K562 (cell line): Measurements from ENCODE around the gene CITED2. TPM values are rescaled to one million over a fixed set of nuclear protein-coding genes. Genes with fewer than 3 reads are reported as not detected.

Experiments
- GATA2 ChIP-seq: sonication (generic); formaldehyde crosslinking; IDR thresholded peaks from 2 replicates; pipeline ENCODE4 v1.4.0; 2020; ENCODE audit warnings: mild to moderate bottlenecking, missing genetic modification reagents
- IRF1 ChIP-seq: sonication (generic); formaldehyde crosslinking; IDR thresholded peaks from 2 replicates; pipeline ENCODE4 v1.8.0; 2022; ENCODE audit warnings: missing genetic modification reagents, mild to moderate bottlenecking, borderline replicate concordance
- L3MBTL2 ChIP-seq: fragments of 450-650 bp; IDR thresholded peaks from 2 replicates; pipeline ENCODE4 v1.6.1; 2016; ENCODE audit warnings: mild to moderate bottlenecking, moderate library complexity
- RBM17 ChIP-seq: fragments of 200-400 bp; formaldehyde crosslinking; IDR thresholded peaks from 2 replicates; pipeline ENCODE4 v1.6.1; 2017; ENCODE audit warnings: low read depth, mild to moderate bottlenecking, low read length, borderline replicate concordance
- SNRNP70 ChIP-seq: fragments of 200-400 bp; formaldehyde crosslinking; optimal IDR thresholded peaks from 2 replicates; pipeline ENCODE3; 2017; ENCODE audit warnings: low read depth, low read length
- STAT5A ChIP-seq: IDR thresholded peaks from 2 replicates; pipeline ENCODE4 v1.6.1; 2012; ENCODE audit warnings: low read length, inconsistent platforms, borderline replicate concordance
- YY1 ChIP-seq, 3 experiments: IDR thresholded peaks; 2 replicates each; pipeline ENCODE4 v1.6.1; 2011; ENCODE audit warnings: low read length in 2 of 3, mild to moderate bottlenecking in 2 of 3, moderate library complexity in 2 of 3, borderline replicate concordance in 1 of 3, control low read depth in 1 of 3, low read depth in 1 of 3; ENCODE audit not compliant: insufficient read depth in 3 of 3, insufficient replicate concordance in 2 of 3, control insufficient read depth in 1 of 3, insufficient read length in 1 of 3; ENCODE audit errors: extremely low read depth in 1 of 3
- ZBTB12 ChIP-seq: fragments of 250-450 bp; sonication (Bioruptor Pico); IDR thresholded peaks from 2 replicates; pipeline ENCODE4 v1.4.0; 2020
- ZBTB40 ChIP-seq, 2 experiments: fragments of 450-650 bp in 1 of 2; sonication (generic) in 1 of 2; formaldehyde crosslinking in 1 of 2; IDR thresholded peaks; 2 replicates each; pipeline versions ENCODE4 v1.7.1 to v1.9.0; 2016 to 2022; ENCODE audit warnings: inconsistent platforms in 1 of 2, mild to moderate bottlenecking in 1 of 2, missing genetic modification reagents in 1 of 2
- ZNF232 ChIP-seq: sonication (generic); formaldehyde crosslinking; IDR thresholded peaks from 2 replicates; pipeline ENCODE4 v1.8.0; 2022; ENCODE audit warnings: mild to moderate bottlenecking, missing genetic modification reagents
- ZNF3 ChIP-seq: fragments of 250-450 bp; sonication (Bioruptor Pico); IDR thresholded peaks from 2 replicates; pipeline ENCODE4 v1.5.0; 2021; ENCODE audit warnings: mild to moderate bottlenecking, moderate library complexity
- ZNF583 ChIP-seq: fragments of 250-450 bp; sonication (Bioruptor Pico); IDR thresholded peaks from 2 replicates; pipeline ENCODE4 v1.4.0; 2020
- polyA plus RNA-seq, 8 experiments: library from polyadenylated mRNA; depleted of rRNA in 4 of 8; stranded (reverse) in 5 of 8; unstranded in 3 of 8; fragments of >200 nt; fragmentation: Nextera tagmentation in 2 of 8; fragmentation: Illumina TruSeq in 1 of 8; extraction: Ambion mirVana in 2 of 8; extraction: Trizol in 1 of 8; gene quantifications; 2 replicates each; pipeline versions ENCODE4 v1.2.1 to v1.2.3, GENCODE V29; 2011 to 2014; ENCODE audit warnings: inconsistent platforms in 1 of 8, missing spikeins in 1 of 8
- total RNA-seq, 7 experiments: library from RNA; depleted of rRNA in 6 of 7; stranded (reverse); fragments of >200 nt in 6 of 7; fragmentation: Illumina TruSeq in 2 of 7; extraction: Trizol in 2 of 7; gene quantifications; 2 replicates each; pipeline versions ENCODE4 v1.2.1 to v1.2.3, GENCODE V29; 2011 to 2021; ENCODE audit warnings: low replicate concordance in 1 of 7
- TF ChIP-seq, protein P1 (sequence below): fragments of 250-450 bp; sonication (Bioruptor Pico); IDR thresholded peaks from 2 replicates; pipeline ENCODE4 v1.4.0; 2020; ENCODE audit warnings: mild to moderate bottlenecking, moderate library complexity

CITED2 gene
- total and polyA plus RNA-seq, 9 of the 15 experiments (the other 6 are each of a cell fraction or from before 2014, with no cell fraction given): 0.21 to 86.1 (median 17.5) TPM

DNA sequence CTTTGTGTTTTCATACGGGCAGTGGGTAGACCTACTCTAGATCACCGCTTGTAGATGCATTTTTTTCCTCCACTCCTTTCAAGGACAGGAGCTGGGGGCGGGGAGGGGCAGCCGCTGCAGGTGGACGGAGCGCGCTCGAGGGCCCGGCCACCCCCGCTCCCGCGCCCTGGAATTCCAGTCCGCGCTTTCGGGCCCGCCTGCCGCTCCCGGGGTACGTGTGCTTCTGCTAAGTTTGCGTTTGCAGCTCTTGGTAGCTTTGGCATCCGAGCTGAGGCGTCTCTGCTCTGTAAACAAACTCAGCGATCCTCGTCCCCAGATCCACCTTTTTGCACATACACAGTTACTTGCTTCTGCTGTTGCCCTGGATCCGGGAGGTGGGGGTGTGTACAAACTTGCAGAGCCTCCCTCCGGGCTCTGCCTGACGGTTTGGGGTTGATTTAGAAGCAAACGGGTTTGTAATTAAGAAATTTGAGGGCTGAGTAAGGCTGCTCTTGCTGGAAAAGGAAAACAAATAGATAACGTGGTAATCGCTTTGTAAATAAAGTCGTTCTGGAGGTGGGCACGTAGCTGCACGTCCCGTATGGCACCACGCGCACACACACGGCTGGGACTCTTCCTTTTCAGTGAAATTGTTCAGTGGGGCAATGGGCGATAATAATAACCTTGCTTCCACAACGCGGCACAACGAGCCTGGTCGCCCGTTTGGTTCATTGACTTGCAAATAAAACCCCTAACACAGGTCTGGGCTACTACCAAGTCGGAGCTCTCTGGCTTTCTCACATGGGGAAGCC lies 973 bp upstream of the CITED2 start (continued):
- TF ChIP-seq ZBTB40 (IDR thresholded peaks at IDR 0.05): peak; percentile 59; the same call in 1 of the 2 replicates
- no peak for TF ChIP-seq ZBTB40 (CRISPR knock-in tag; IDR thresholded peaks at IDR 0.05)
- no peak for TF ChIP-seq IRF1 (CRISPR knock-in tag)
- no peak for TF ChIP-seq SNRNP70
- TF ChIP-seq STAT5A: 0 out of 2 replicates have a peak, but pooled peaks have one; percentile 9
- TF ChIP-seq, protein P1, sequence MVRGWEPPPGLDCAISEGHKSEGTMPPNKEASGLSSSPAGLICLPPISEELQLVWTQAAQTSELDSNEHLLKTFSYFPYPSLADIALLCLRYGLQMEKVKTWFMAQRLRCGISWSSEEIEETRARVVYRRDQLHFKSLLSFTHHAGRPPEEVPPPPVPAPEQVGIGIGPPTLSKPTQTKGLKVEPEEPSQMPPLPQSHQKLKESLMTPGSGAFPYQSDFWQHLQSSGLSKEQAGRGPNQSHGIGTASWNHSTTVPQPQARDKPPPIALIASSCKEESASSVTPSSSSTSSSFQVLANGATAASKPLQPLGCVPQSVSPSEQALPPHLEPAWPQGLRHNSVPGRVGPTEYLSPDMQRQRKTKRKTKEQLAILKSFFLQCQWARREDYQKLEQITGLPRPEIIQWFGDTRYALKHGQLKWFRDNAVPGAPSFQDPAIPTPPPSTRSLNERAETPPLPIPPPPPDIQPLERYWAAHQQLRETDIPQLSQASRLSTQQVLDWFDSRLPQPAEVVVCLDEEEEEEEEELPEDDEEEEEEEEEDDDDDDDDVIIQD (CRISPR knock-in tag): no peak
- no peak for TF ChIP-seq ZBTB12 (CRISPR knock-in tag)
- TF ChIP-seq ZNF3 (CRISPR knock-in tag): no peak
- no peak for TF ChIP-seq ZNF583 (CRISPR knock-in tag)
- TF ChIP-seq ZNF232 (CRISPR knock-in tag): no peak
- peak in 2 of 3 experiments; percentile 30 to 76 for TF ChIP-seq YY1 (IDR thresholded peaks at IDR 0.05; ENCODE audit: borderline replicate concordance in 1 of 3, control insufficient read depth in 1 of 3, extremely low read depth in 1 of 3, insufficient read depth in 3 of 3, insufficient read length in 1 of 3, insufficient replicate concordance in 2 of 3, low read depth in 1 of 3, low read length in 2 of 3)
- no peak; the same call in 1 of the 2 replicates for TF ChIP-seq L3MBTL2
- TF ChIP-seq GATA2 (CRISPR knock-in tag): no peak
- TF ChIP-seq RBM17: no peak
